Ovary (tissue), 3 donors: ENCODE results near the gene GPC6.

Experiments used
- EP300 ChIP-seq: sonication (generic); formaldehyde crosslinking; IDR thresholded peaks from one replicate; pipeline ENCODE4 v1.6.1; 2017; ENCODE audit warnings: antibody characterized with exemption
- POLR2A ChIP-seq: fragments of 450-650 bp; IDR thresholded peaks from one replicate; pipeline ENCODE4 v1.6.1; 2017; ENCODE audit warnings: antibody characterized with exemption, mild to moderate bottlenecking, moderate library complexity
- TF ChIP-seq, protein P1 (sequence below), 3 donors: fragments of 450-650 bp in 2 of 3; fragments of 200-600 bp in 1 of 3; IDR thresholded peaks; one replicate each; pipeline versions ENCODE4 v1.5.1 to v1.8.0; 2016 to 2022; ENCODE audit warnings: antibody characterized with exemption in 3 of 3, mild to moderate bottlenecking in 1 of 3
- donor health status: DM: no; HTN: no; CAD: no.

DNA sequence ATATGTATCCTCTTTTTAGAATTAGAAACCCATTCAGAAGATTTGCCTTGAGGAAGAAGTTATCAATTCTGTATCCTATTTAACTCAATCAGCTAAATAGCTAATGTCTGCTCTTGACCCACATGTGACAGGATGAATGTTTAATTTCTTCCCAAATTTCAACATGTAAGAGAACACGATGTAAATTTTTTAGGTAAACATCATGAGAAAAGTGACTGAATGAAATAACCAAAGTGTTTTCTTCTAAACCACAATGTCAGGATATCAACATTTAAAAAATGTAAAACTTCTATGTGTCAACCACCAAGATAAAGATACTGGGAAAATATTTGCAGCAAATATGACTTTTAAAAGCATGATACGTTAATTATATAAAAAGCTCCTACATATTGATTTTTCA, 950.4 kb downstream of the GPC6 start:
- TF ChIP-seq, protein P1, sequence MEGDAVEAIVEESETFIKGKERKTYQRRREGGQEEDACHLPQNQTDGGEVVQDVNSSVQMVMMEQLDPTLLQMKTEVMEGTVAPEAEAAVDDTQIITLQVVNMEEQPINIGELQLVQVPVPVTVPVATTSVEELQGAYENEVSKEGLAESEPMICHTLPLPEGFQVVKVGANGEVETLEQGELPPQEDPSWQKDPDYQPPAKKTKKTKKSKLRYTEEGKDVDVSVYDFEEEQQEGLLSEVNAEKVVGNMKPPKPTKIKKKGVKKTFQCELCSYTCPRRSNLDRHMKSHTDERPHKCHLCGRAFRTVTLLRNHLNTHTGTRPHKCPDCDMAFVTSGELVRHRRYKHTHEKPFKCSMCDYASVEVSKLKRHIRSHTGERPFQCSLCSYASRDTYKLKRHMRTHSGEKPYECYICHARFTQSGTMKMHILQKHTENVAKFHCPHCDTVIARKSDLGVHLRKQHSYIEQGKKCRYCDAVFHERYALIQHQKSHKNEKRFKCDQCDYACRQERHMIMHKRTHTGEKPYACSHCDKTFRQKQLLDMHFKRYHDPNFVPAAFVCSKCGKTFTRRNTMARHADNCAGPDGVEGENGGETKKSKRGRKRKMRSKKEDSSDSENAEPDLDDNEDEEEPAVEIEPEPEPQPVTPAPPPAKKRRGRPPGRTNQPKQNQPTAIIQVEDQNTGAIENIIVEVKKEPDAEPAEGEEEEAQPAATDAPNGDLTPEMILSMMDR (IDR thresholded peaks at IDR 0.05), result no peak
- TF ChIP-seq POLR2A (no peak), EP300 (no peak)
